CD14-positive monocyte (primary cell): ENCODE measurements around the gene XRCC2. TPM values are rescaled to one million over a fixed set of nuclear protein-coding genes. Genes with fewer than 3 reads are reported as not detected.

Experiments used
- DNase-seq, 3 donors: peaks; one replicate each; pipeline ENCODE4 v3.0.0-alpha.2; 2011 to 2022
- H2AFZ ChIP-seq: 2 replicates; pipeline ENCODE4 v1.6.0; 2012; ENCODE audit warnings: mild to moderate bottlenecking, low read depth, low read length, inconsistent platforms; ENCODE audit not compliant: insufficient read depth, poor library complexity, severe bottlenecking
- H3K27ac ChIP-seq, 2 donors: 1 replicate in 1 of 2; 2 replicates in 1 of 2; pipeline ENCODE4 v1.5.1; 2012 to 2013; ENCODE audit warnings: low read length in 2 of 2, control low read depth in 1 of 2, inconsistent platforms in 1 of 2, low read depth in 1 of 2, mild to moderate bottlenecking in 1 of 2
- H3K27me3 ChIP-seq, 2 donors: one replicate each; pipeline versions ENCODE4 v1.6.0 to v1.6.1; 2011 to 2013; ENCODE audit warnings: low read length in 2 of 2; ENCODE audit not compliant: control insufficient read depth in 2 of 2, insufficient read depth in 2 of 2
- H3K36me3 ChIP-seq, 2 donors: replicated peaks in 1 of 2; 1 replicate in 1 of 2; 2 replicates in 1 of 2; pipeline versions ENCODE4 v1.5.1 to v1.6.1; 2012 to 2013; ENCODE audit warnings: low read length in 2 of 2, control low read depth in 1 of 2, inconsistent platforms in 1 of 2, mild to moderate bottlenecking in 1 of 2; ENCODE audit not compliant: insufficient read depth in 2 of 2, control insufficient read depth in 1 of 2
- H3K4me1 ChIP-seq, 2 donors: 1 replicate in 1 of 2; 2 replicates in 1 of 2; pipeline versions ENCODE4 v1.5.1 to v1.6.1; 2012 to 2013; ENCODE audit warnings: low read length in 2 of 2, control low read depth in 1 of 2, inconsistent platforms in 1 of 2, mild to moderate bottlenecking in 1 of 2, moderate library complexity in 1 of 2; ENCODE audit not compliant: insufficient read depth in 2 of 2, control insufficient read depth in 1 of 2
- H3K4me2 ChIP-seq: replicated peaks from 2 replicates; pipeline ENCODE3; 2012; ENCODE audit warnings: low read length, moderate library complexity, mild to moderate bottlenecking; ENCODE audit not compliant: poor library complexity, severe bottlenecking; ENCODE audit errors: extremely low read depth
- H3K4me3 ChIP-seq, 3 experiments: fragments of 200-600 bp in 1 of 3; sonication (generic) in 1 of 3; replicated peaks in 1 of 3; 1 replicate in 2 of 3; 2 replicates in 1 of 3; pipeline ENCODE4 v1.5.1; 2011 to 2013; ENCODE audit warnings: low read length in 3 of 3, mild to moderate bottlenecking in 3 of 3, control low read depth in 2 of 3, low read depth in 2 of 3, inconsistent platforms in 1 of 3, moderate library complexity in 1 of 3
- H3K79me2 ChIP-seq: 2 replicates; pipeline ENCODE4 v1.6.0; 2012; ENCODE audit warnings: mild to moderate bottlenecking, control low read depth, inconsistent platforms, low read length, moderate library complexity; ENCODE audit not compliant: insufficient read depth
- H3K9ac ChIP-seq: 2 replicates; pipeline ENCODE4 v1.6.0; 2017; ENCODE audit warnings: low read length, mild to moderate bottlenecking; ENCODE audit not compliant: insufficient read depth, poor library complexity, severe bottlenecking
- H3K9me3 ChIP-seq, 2 donors: replicated peaks in 1 of 2; 1 replicate in 1 of 2; 2 replicates in 1 of 2; pipeline versions ENCODE4 v1.5.1 to v1.6.1; 2012 to 2013; ENCODE audit warnings: low read length in 2 of 2, control low read depth in 1 of 2; ENCODE audit not compliant: control insufficient read depth in 1 of 2, insufficient read depth in 1 of 2
- H4K20me1 ChIP-seq: 2 replicates; pipeline ENCODE4 v1.6.0; 2012; ENCODE audit warnings: mild to moderate bottlenecking, low read length, control low read depth, moderate library complexity; ENCODE audit not compliant: insufficient read depth
- H3K27ac Mint-ChIP-seq, 7 donors: one replicate each; pipeline ENCODE4 v1.8.0; 2020; ENCODE audit warnings: mild to moderate bottlenecking in 7 of 7, mixed read lengths in 7 of 7, moderate library complexity in 6 of 7, inconsistent platforms in 2 of 7
- H3K27me3 Mint-ChIP-seq, 3 donors: one replicate each; pipeline ENCODE4 v1.8.0; 2021 to 2022; ENCODE audit warnings: low read depth in 3 of 3, mild to moderate bottlenecking in 3 of 3, mixed read lengths in 3 of 3, moderate library complexity in 3 of 3, inconsistent platforms in 1 of 3
- H3K36me3 Mint-ChIP-seq, 2 donors: one replicate each; pipeline ENCODE4 v1.8.0; 2020; ENCODE audit warnings: mixed read lengths in 2 of 2, inconsistent platforms in 1 of 2, mild to moderate bottlenecking in 1 of 2
- H3K4me1 Mint-ChIP-seq: one replicate; pipeline ENCODE4 v1.8.0; 2020; ENCODE audit warnings: mild to moderate bottlenecking, mixed read lengths
- H3K4me3 Mint-ChIP-seq, 2 donors: one replicate each; pipeline ENCODE4 v1.8.0; 2020; ENCODE audit warnings: mild to moderate bottlenecking in 2 of 2, mixed read lengths in 2 of 2, moderate library complexity in 1 of 2
- H3K9me3 Mint-ChIP-seq, 7 donors: one replicate each; pipeline ENCODE4 v1.8.0; 2020 to 2022; ENCODE audit warnings: mixed read lengths in 7 of 7, mild to moderate bottlenecking in 6 of 7, moderate library complexity in 6 of 7, inconsistent platforms in 2 of 7
- CTCF ChIP-seq: fragments of 200-600 bp; IDR thresholded peaks from one replicate; pipeline ENCODE4 v1.8.0; 2022; ENCODE audit warnings: antibody characterized with exemption, mild to moderate bottlenecking
- WGBS: methylation state at CpG from one replicate; pipeline ENCODE4 v1.1.5; 2013; ENCODE audit warnings: missing lambda C conversion rate; ENCODE audit not compliant: insufficient coverage; 5-methylcytosine and 5-hydroxymethylcytosine counted together
- intact Hi-C, 2 donors: fragments of 100-400 bp; cut with micrococcal nuclease; formaldehyde crosslinking; loops; one replicate each; pipeline versions ENCODE4 v1.15.0 to v1.15.1; 2023
- polyA plus RNA-seq, 3 donors: library from polyadenylated mRNA; depleted of rRNA in 1 of 3; unstranded in 2 of 3; stranded (reverse) in 1 of 3; fragments of 300-500 nt in 2 of 3; fragments of >200 nt in 1 of 3; fragmentation: Illumina TruSeq in 2 of 3; gene quantifications; 1 replicate in 2 of 3; 2 replicates in 1 of 3; pipeline ENCODE4 v1.2.3, GENCODE V29; 2012 to 2021
- small RNA-seq: library from RNA; depleted of rRNA; stranded (forward); fragments of <200 nt; gene quantifications from one replicate; pipeline ENCODE3, GENCODE V24; 2012; ENCODE audit warnings: low read depth; ENCODE audit not compliant: insufficient read length

The XRCC2 gene
- polyA plus RNA-seq, 3 donors, result 0.03 to 0.05 TPM; not detected in 1

DNA sequence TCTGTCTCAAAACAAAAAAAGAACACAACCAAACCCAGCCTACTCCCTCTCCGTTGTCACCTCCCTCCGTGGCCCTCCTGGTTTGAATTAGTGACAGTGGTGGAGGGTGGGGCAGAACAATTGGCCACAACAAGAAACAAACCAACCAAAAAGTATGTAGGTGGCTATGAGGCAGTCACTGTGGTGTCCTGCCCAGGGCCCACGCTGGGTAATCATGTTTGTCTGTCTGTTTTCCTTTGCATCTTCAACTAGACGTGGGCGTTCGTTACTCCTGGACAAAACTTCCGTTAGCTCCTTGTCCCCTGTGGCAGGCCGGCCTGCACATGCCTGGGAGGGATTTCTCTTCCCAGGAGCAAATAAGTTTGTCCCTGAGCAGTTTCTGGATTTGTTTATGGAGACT, 78.4 kb downstream of the XRCC2 start:
- no peak overlapping the region for H3K27ac ChIP-seq
- intact Hi-C loops, result no loop called here
- Mint-ChIP-seq H3K9me3 (peaks cover 0 to 2% (median 0%) of the 10 kb centered on the region in 7 donors), H3K36me3 (no peaks in the 10 kb centered on the region), H3K4me1 (no peaks in the 10 kb centered on the region), H3K27me3 (peaks cover 0 to 2% (median 0%) of the 10 kb centered on the region in 3 donors), H3K27ac (no peak overlapping the region), H3K4me3 (no peak overlapping the region)
- no peaks in the 10 kb centered on the region for H3K4me1 ChIP-seq
- TF ChIP-seq CTCF, result no peak
- H3K9me3 ChIP-seq, result no peaks in the 10 kb centered on the region
- DNase-seq, result no peak
- H3K36me3 ChIP-seq, result no peaks in the 10 kb centered on the region
- no peaks in the 10 kb centered on the region for H4K20me1 ChIP-seq
- no peak overlapping the region for H3K9ac ChIP-seq
- H3K4me3 ChIP-seq, result no peak overlapping the region
- H2AFZ ChIP-seq, result no peak overlapping the region
- no peak overlapping the region for H3K4me2 ChIP-seq
- 91% methylated on average over 6 of the region's 8 CpGs for WGBS
- no peaks in the 10 kb centered on the region for H3K27me3 ChIP-seq
- H3K79me2 ChIP-seq, result no peaks in the 10 kb centered on the region

DNA sequence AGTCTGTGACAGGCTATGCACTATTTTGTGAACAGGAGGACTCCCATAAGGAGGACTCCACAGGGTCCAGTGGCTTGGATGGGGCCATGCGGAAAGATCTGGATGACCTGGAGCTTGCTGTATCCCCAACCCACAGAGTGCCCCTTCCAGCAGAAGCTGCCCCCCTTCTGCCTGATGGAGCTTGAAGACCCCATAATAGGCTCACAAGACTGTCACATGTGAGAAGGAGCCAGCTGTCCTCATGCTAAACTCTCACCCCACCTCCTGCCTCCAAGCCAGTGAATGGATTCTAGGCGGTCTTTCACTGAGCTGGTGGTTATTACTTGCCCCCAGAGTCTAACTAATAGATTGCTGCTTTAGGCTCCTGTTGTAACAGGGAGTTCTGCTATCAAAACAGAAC, 79.1 kb downstream of the XRCC2 start:
- no peak for TF ChIP-seq CTCF
- H3K27ac ChIP-seq, result no peak overlapping the region
- intact Hi-C loops, result no loop called here
- no peaks in the 10 kb centered on the region for H3K9me3 ChIP-seq
- H2AFZ ChIP-seq, result no peak overlapping the region
- DNase-seq, result no peak
- H3K9me3 Mint-ChIP-seq, result peaks cover 0 to 2% (median 0%) of the 10 kb centered on the region in 7 donors
- H3K36me3 Mint-ChIP-seq, result no peaks in the 10 kb centered on the region
- no peaks in the 10 kb centered on the region for H3K79me2 ChIP-seq
- H3K9ac ChIP-seq, result no peak overlapping the region
- H3K27ac Mint-ChIP-seq, result no peak overlapping the region
- no peaks in the 10 kb centered on the region for H3K27me3 ChIP-seq
- no peak overlapping the region for H3K4me3 Mint-ChIP-seq
- WGBS, result no CpG with 5 or more reads among the region's 2 CpGs
- H3K4me2 ChIP-seq, result no peak overlapping the region
- no peaks in the 10 kb centered on the region for H3K36me3 ChIP-seq
- H4K20me1 ChIP-seq, result no peaks in the 10 kb centered on the region
- H3K4me1 Mint-ChIP-seq, result no peaks in the 10 kb centered on the region
- H3K27me3 Mint-ChIP-seq, result peaks cover 0 to 5% (median 0%) of the 10 kb centered on the region in 3 donors
- no peaks in the 10 kb centered on the region for H3K4me1 ChIP-seq
- no peak overlapping the region for H3K4me3 ChIP-seq

Small RNAs within 50 kb of the gene (small RNA-seq; reads per million reads assigned to genes)
- not detected for gene RF00568

Other genes starting within 250 kb of the XRCC2 start
- 10 to 100 TPM in 1 of 3 donors, 1 to 10 TPM in 2; 4.5 to 26.1 (median 7.3) TPM for gene KMT2C, start 240.1 kb downstream of the XRCC2 start, polyA plus RNA-seq
- 1 to 10 TPM; 1.6 to 7.7 (median 1.8) TPM for gene ACTR3B, start 83.6 kb upstream of the XRCC2 start, polyA plus RNA-seq